SK-N-SH (cell line): ENCODE measurements around the gene AFP. TPM values are rescaled to one million over a fixed set of nuclear protein-coding genes. Genes with fewer than 3 reads are reported as not detected.

Experiments
- CTCF ChIA-PET: fragments of 300-600, 350-600 bp; formaldehyde crosslinking; extraction: SDS; loops from one replicate; lab custom pipeline; 2021; lab: Yijun Ruan, JAX
- POLR2A ChIA-PET: fragments of 350-600 bp; sonication (Branson Sonifier 250); formaldehyde crosslinking; extraction: SDS; loops from one replicate; lab custom pipeline; 2020; ENCODE audit warnings: antibody characterized with exemption, inconsistent platforms; lab: Yijun Ruan, JAX
- DNase-seq: peaks from one replicate; pipeline ENCODE4 v3.0.0; 2012
- H2AFZ ChIP-seq: fragments of 200-600 bp; sonication (generic); 2 replicates; pipeline ENCODE4 v1.8.1; 2016; ENCODE audit warnings: antibody characterized with exemption, mild to moderate bottlenecking, low read depth
- H3F3A ChIP-seq: fragments of 200-600 bp; sonication (generic); replicated peaks from 2 replicates; pipeline ENCODE3; 2016; ENCODE audit warnings: antibody characterized with exemption, mild to moderate bottlenecking; ENCODE audit not compliant: insufficient read depth
- H3K27ac ChIP-seq, 2 experiments: fragments of 200-500 bp in 1 of 2; fragments of 200-600 bp in 1 of 2; sonication (Bioruptor generic) in 1 of 2; sonication (generic), shearing (Covaris generic) in 1 of 2; 2 replicates each; pipeline versions ENCODE4 v1.5.1 to v1.6.1; 2014 to 2016; ENCODE audit warnings: low read depth in 2 of 2, inconsistent platforms in 1 of 2, low read length in 1 of 2, mild to moderate bottlenecking in 1 of 2, mixed read lengths in 1 of 2
- H3K27me3 ChIP-seq: fragments of 200-600 bp; sonication (generic), shearing (Covaris generic); 2 replicates; pipeline ENCODE4 v1.6.1; 2016; ENCODE audit warnings: mixed run types; ENCODE audit not compliant: insufficient read depth
- H3K36me3 ChIP-seq, 2 experiments: fragments of 200-500 bp in 1 of 2; fragments of 200-600 bp in 1 of 2; sonication (Bioruptor generic) in 1 of 2; sonication (generic) in 1 of 2; replicated peaks in 1 of 2; 2 replicates each; pipeline versions ENCODE3 to v1.5.1; 2014 to 2016; ENCODE audit warnings: low read length in 1 of 2, mild to moderate bottlenecking in 1 of 2; ENCODE audit not compliant: insufficient read depth in 2 of 2, control insufficient read depth in 1 of 2
- H3K4me1 ChIP-seq, 2 experiments: fragments of 200-500 bp in 1 of 2; fragments of 200-600 bp in 1 of 2; sonication (Bioruptor generic) in 1 of 2; sonication (generic), shearing (Covaris generic) in 1 of 2; 2 replicates each; pipeline versions ENCODE4 v1.5.1 to v1.6.1; 2014 to 2016; ENCODE audit warnings: low read depth in 1 of 2, low read length in 1 of 2, mixed run types in 1 of 2; ENCODE audit not compliant: insufficient read depth in 2 of 2, control insufficient read depth in 1 of 2
- H3K4me2 ChIP-seq: fragments of 200-600 bp; sonication (generic), shearing (Covaris generic); 2 replicates; pipeline ENCODE4 v1.6.1; 2017; ENCODE audit warnings: mixed run types
- H3K4me3 ChIP-seq, 2 experiments: fragments of 200-500 bp in 1 of 2; fragments of 200-600 bp in 1 of 2; sonication (Bioruptor generic) in 1 of 2; sonication (generic), shearing (Covaris generic) in 1 of 2; 2 replicates each; pipeline versions ENCODE4 v1.5.1 to v1.8.1; 2014 to 2016; ENCODE audit warnings: low read depth in 2 of 2, inconsistent platforms in 1 of 2, low read length in 1 of 2, mild to moderate bottlenecking in 1 of 2, mixed read lengths in 1 of 2, moderate library complexity in 1 of 2
- H3K79me2 ChIP-seq: fragments of 200-600 bp; sonication (generic); 2 replicates; pipeline ENCODE4 v1.8.1; 2017; ENCODE audit warnings: mild to moderate bottlenecking; ENCODE audit not compliant: insufficient read depth
- H3K9ac ChIP-seq: fragments of 200-600 bp; sonication (generic); 2 replicates; pipeline ENCODE4 v1.6.1; 2017; ENCODE audit warnings: mixed run types
- H3K9me2 ChIP-seq: fragments of 200-600 bp; sonication (generic); 2 replicates; pipeline ENCODE4 v1.6.1; 2017; ENCODE audit warnings: mixed run types
- H3K9me3 ChIP-seq: fragments of 200-600 bp; sonication (generic); 2 replicates; pipeline ENCODE4 v1.6.1; 2017; ENCODE audit warnings: mixed run types, mild to moderate bottlenecking, moderate library complexity
- H4K20me1 ChIP-seq: fragments of 200-600 bp; sonication (generic); 2 replicates; pipeline ENCODE4 v1.6.1; 2017; ENCODE audit warnings: mild to moderate bottlenecking, mixed run types; ENCODE audit not compliant: insufficient read depth
- CHD2 ChIP-seq: fragments of 150-350 bp; IDR thresholded peaks from 2 replicates; pipeline ENCODE4 v1.6.1; 2018; ENCODE audit warnings: low read length; ENCODE audit not compliant: partially characterized antibody
- EP300 ChIP-seq, 2 experiments: IDR thresholded peaks; 2 replicates each; pipeline versions ENCODE4 v1.4.0 to v1.6.1; 2012; ENCODE audit warnings: borderline replicate concordance in 1 of 2, low read depth in 1 of 2, low read length in 1 of 2
- SIN3A ChIP-seq: IDR thresholded peaks from 2 replicates; pipeline ENCODE4 v1.6.1; 2012; ENCODE audit warnings: low read depth, mild to moderate bottlenecking, low read length, moderate library complexity, borderline replicate concordance
- polyA plus RNA-seq, 3 experiments: library from polyadenylated mRNA; depleted of rRNA; stranded (reverse); fragments of >200 nt; gene quantifications; 2 replicates each; pipeline ENCODE4 v1.2.3, GENCODE V29; 2012
- TF ChIP-seq, protein P1 (sequence below): IDR thresholded peaks from 2 replicates; pipeline ENCODE4 v1.4.0; 2012; ENCODE audit warnings: low read depth, borderline replicate concordance
- TF ChIP-seq, protein P2 (sequence below): IDR thresholded peaks from 2 replicates; pipeline ENCODE4 v1.4.0; 2012; ENCODE audit warnings: low read depth, borderline replicate concordance
- TF ChIP-seq, protein P3 (sequence below): IDR thresholded peaks from 2 replicates; pipeline ENCODE4 v1.6.1; 2012; ENCODE audit warnings: mild to moderate bottlenecking, low read depth, low read length, moderate library complexity
- TF ChIP-seq, protein P4 (sequence below): IDR thresholded peaks from 2 replicates; pipeline ENCODE4; 2012

AFP gene
- polyA plus RNA-seq, 1 of the 3 experiments (the other 2 are of a cell fraction): 0.28 TPM

DNA sequence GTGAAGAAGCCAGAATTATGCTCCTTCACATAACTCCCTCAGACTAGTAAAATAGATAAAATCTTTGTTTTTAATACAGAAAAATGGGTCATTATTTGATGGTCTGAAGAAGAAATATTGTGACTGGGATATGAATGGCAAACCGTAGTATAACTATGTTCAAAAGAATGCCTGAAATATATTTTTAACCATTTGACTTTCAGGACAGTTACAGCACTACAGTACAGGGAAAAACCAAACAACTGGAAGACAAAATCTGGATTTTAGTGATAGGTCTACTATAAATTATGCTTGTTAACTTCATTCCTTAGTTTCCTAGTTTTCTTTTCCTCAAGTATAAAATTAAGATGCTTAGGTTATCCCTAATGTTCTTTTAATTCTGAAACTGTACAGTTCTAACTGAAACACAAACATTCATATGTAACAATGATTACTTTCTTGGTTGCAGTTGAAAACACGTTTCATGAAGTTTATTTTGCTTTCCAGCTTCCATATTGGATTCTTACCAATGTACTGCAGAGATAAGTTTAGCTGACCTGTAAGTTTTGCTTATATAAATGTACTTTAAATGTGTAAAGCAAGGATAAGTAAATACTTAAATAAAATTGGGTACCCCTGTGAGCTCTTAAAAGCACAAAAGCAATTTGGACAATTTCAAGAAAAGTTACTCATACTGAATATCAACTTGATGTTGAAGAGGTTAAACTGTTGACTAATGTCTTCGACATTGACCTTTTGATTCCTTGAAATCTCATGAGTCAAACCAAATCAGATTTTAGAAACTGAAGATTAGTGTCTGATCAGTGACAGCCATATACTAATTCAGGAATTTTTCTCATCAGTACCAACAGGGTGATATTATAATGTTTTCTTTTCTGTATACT lies 895 bp downstream of the AFP start (continued):
- TF ChIP-seq, protein P1, sequence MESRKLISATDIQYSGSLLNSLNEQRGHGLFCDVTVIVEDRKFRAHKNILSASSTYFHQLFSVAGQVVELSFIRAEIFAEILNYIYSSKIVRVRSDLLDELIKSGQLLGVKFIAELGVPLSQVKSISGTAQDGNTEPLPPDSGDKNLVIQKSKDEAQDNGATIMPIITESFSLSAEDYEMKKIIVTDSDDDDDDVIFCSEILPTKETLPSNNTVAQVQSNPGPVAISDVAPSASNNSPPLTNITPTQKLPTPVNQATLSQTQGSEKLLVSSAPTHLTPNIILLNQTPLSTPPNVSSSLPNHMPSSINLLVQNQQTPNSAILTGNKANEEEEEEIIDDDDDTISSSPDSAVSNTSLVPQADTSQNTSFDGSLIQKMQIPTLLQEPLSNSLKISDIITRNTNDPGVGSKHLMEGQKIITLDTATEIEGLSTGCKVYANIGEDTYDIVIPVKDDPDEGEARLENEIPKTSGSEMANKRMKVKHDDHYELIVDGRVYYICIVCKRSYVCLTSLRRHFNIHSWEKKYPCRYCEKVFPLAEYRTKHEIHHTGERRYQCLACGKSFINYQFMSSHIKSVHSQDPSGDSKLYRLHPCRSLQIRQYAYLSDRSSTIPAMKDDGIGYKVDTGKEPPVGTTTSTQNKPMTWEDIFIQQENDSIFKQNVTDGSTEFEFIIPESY: no peak

- Histone ChIP-seq H2AFZ (no peak overlapping the region), H4K20me1 (no peaks in the 10 kb centered on the region), H3F3A (no peaks in the 10 kb centered on the region), H3K36me3 (no peaks in the 10 kb centered on the region), H3K9me3 (no peaks in the 10 kb centered on the region), H3K9me2 (no peaks in the 10 kb centered on the region), H3K4me1 (no peaks in the 10 kb centered on the region), H3K79me2 (no peaks in the 10 kb centered on the region), H3K9ac (no peak overlapping the region), H3K4me2 (no peak overlapping the region), H3K27ac (no peak overlapping the region), H3K4me3 (no peak overlapping the region), H3K27me3 (0 out of 2 replicates have a peak, but pooled peaks cover 15% of the 10 kb centered on the region)
- TF ChIP-seq, protein P2, sequence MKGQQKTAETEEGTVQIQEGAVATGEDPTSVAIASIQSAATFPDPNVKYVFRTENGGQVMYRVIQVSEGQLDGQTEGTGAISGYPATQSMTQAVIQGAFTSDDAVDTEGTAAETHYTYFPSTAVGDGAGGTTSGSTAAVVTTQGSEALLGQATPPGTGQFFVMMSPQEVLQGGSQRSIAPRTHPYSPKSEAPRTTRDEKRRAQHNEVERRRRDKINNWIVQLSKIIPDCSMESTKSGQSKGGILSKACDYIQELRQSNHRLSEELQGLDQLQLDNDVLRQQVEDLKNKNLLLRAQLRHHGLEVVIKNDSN: no peak
- no peak for TF ChIP-seq SIN3A
- TF ChIP-seq, protein P3, sequence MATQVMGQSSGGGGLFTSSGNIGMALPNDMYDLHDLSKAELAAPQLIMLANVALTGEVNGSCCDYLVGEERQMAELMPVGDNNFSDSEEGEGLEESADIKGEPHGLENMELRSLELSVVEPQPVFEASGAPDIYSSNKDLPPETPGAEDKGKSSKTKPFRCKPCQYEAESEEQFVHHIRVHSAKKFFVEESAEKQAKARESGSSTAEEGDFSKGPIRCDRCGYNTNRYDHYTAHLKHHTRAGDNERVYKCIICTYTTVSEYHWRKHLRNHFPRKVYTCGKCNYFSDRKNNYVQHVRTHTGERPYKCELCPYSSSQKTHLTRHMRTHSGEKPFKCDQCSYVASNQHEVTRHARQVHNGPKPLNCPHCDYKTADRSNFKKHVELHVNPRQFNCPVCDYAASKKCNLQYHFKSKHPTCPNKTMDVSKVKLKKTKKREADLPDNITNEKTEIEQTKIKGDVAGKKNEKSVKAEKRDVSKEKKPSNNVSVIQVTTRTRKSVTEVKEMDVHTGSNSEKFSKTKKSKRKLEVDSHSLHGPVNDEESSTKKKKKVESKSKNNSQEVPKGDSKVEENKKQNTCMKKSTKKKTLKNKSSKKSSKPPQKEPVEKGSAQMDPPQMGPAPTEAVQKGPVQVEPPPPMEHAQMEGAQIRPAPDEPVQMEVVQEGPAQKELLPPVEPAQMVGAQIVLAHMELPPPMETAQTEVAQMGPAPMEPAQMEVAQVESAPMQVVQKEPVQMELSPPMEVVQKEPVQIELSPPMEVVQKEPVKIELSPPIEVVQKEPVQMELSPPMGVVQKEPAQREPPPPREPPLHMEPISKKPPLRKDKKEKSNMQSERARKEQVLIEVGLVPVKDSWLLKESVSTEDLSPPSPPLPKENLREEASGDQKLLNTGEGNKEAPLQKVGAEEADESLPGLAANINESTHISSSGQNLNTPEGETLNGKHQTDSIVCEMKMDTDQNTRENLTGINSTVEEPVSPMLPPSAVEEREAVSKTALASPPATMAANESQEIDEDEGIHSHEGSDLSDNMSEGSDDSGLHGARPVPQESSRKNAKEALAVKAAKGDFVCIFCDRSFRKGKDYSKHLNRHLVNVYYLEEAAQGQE: no peak
- no peak for TF ChIP-seq CHD2
- no peak for TF ChIP-seq EP300 (IDR thresholded peaks at IDR 0.05; ENCODE audit: borderline replicate concordance in 1 of 2, low read depth in 1 of 2, low read length in 1 of 2)
- TF ChIP-seq, protein P1: no peak
- TF ChIP-seq, protein P4, sequence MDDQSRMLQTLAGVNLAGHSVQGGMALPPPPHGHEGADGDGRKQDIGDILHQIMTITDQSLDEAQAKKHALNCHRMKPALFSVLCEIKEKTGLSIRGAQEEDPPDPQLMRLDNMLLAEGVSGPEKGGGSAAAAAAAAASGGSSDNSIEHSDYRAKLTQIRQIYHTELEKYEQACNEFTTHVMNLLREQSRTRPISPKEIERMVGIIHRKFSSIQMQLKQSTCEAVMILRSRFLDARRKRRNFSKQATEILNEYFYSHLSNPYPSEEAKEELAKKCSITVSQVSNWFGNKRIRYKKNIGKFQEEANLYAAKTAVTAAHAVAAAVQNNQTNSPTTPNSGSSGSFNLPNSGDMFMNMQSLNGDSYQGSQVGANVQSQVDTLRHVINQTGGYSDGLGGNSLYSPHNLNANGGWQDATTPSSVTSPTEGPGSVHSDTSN: no peak
- CTCF ChIA-PET: interaction anchor here (1.5 to 1.8 kb wide), 2 partner anchors 9 to 96 kb away, joined by 4 to 9 read pairs; no protein-coding TSS in a partner anchor
- no peak for DNase-seq
- POLR2A ChIA-PET: no interaction called here
Observed at GRCh38 chr4:73437558-73437956, 1.5 kb downstream of the AFP start.
